DND-41 (cell line): Measurements from ENCODE around the gene CPED1.
"Not testable (repeated sequence)": the region's sequence is repeated elsewhere in the genome, so short reads cannot be mapped to it uniquely, and the experiment has no call there.

Experiments used
- ATAC-seq: fragments of 200-7000 bp; cut with Tn5 transposase; 3 replicates; pipeline ENCODE4 v1.9.1; 2021; ENCODE audit warnings: low read depth; ENCODE audit not compliant: insufficient read depth
- DNase-seq: peaks from one replicate; pipeline ENCODE4 v3.0.0-alpha.2; 2020
- H2AFZ ChIP-seq: 2 replicates; pipeline ENCODE4 v1.6.0; 2012; ENCODE audit warnings: low read depth, low read length
- H3K27ac ChIP-seq: 2 replicates; pipeline ENCODE4 v1.5.1; 2012; ENCODE audit warnings: low read length, inconsistent platforms
- H3K27me3 ChIP-seq: fragments of 200-600 bp; sonication (generic); 2 replicates; pipeline ENCODE4 v1.6.0; 2012; ENCODE audit warnings: low read length, mild to moderate bottlenecking, inconsistent platforms; ENCODE audit not compliant: insufficient read depth, poor library complexity
- H3K36me3 ChIP-seq: 2 replicates; pipeline ENCODE4 v1.5.1; 2012; ENCODE audit warnings: low read length, inconsistent platforms; ENCODE audit not compliant: insufficient read depth
- H3K4me1 ChIP-seq: 2 replicates; pipeline ENCODE4 v1.5.1; 2012; ENCODE audit warnings: mild to moderate bottlenecking, low read length; ENCODE audit not compliant: insufficient read depth
- H3K4me2 ChIP-seq: 2 replicates; pipeline ENCODE4 v1.6.0; 2012; ENCODE audit warnings: mild to moderate bottlenecking, moderate library complexity, low read length, inconsistent platforms; ENCODE audit not compliant: insufficient read depth
- H3K4me3 ChIP-seq, 2 experiments: fragments of 200-600 bp in 1 of 2; shearing (Covaris generic) in 1 of 2; 2 replicates each; pipeline ENCODE4 v1.5.1; 2012 to 2016; ENCODE audit warnings: inconsistent platforms in 2 of 2, low read length in 2 of 2, mild to moderate bottlenecking in 2 of 2, low read depth in 1 of 2, moderate library complexity in 1 of 2
- H3K79me2 ChIP-seq: 2 replicates; pipeline ENCODE4 v1.6.0; 2012; ENCODE audit warnings: low read length, inconsistent platforms; ENCODE audit not compliant: insufficient read depth
- H3K9ac ChIP-seq: 2 replicates; pipeline ENCODE4 v1.6.0; 2012; ENCODE audit warnings: low read depth, mild to moderate bottlenecking, inconsistent platforms, low read length, moderate library complexity
- H3K9me3 ChIP-seq: 2 replicates; pipeline ENCODE4 v1.5.1; 2012; ENCODE audit warnings: low read length, moderate library complexity, mild to moderate bottlenecking, inconsistent platforms; ENCODE audit not compliant: insufficient read depth, severe bottlenecking
- H4K20me1 ChIP-seq: 2 replicates; pipeline ENCODE4 v1.6.0; 2012; ENCODE audit warnings: low read length; ENCODE audit not compliant: insufficient read depth
- EZH2 ChIP-seq: IDR thresholded peaks from 3 replicates; pipeline ENCODE4 v1.6.1; 2012; ENCODE audit warnings: borderline replicate concordance, low read depth, mild to moderate bottlenecking, moderate library complexity, low read length, inconsistent platforms; ENCODE audit not compliant: severe bottlenecking
- TF ChIP-seq, protein P1 (sequence below): IDR thresholded peaks from 2 replicates; pipeline ENCODE4 v1.5.1; 2012; ENCODE audit warnings: borderline replicate concordance, low read length, moderate library complexity, mild to moderate bottlenecking; ENCODE audit not compliant: poor library complexity, severe bottlenecking; ENCODE audit errors: extremely low read depth

The CPED1 gene

GRCh38 chr7:121219026-121219425 is 230.5 kb downstream of the CPED1 start:
- Histone ChIP-seq H2AFZ (no peak overlapping the region), H3K4me1 (peaks cover 14% of the 10 kb centered on the region), H3K4me3 (no peak overlapping the region), H3K4me2 (no peak overlapping the region), H3K79me2 (no peaks in the 10 kb centered on the region), H4K20me1 (no peaks in the 10 kb centered on the region), H3K27me3 (no peaks in the 10 kb centered on the region), H3K9ac (no peak overlapping the region), H3K36me3 (no peaks in the 10 kb centered on the region), H3K9me3 (no peaks in the 10 kb centered on the region), H3K27ac (no peak overlapping the region)
- TF ChIP-seq, protein P1, sequence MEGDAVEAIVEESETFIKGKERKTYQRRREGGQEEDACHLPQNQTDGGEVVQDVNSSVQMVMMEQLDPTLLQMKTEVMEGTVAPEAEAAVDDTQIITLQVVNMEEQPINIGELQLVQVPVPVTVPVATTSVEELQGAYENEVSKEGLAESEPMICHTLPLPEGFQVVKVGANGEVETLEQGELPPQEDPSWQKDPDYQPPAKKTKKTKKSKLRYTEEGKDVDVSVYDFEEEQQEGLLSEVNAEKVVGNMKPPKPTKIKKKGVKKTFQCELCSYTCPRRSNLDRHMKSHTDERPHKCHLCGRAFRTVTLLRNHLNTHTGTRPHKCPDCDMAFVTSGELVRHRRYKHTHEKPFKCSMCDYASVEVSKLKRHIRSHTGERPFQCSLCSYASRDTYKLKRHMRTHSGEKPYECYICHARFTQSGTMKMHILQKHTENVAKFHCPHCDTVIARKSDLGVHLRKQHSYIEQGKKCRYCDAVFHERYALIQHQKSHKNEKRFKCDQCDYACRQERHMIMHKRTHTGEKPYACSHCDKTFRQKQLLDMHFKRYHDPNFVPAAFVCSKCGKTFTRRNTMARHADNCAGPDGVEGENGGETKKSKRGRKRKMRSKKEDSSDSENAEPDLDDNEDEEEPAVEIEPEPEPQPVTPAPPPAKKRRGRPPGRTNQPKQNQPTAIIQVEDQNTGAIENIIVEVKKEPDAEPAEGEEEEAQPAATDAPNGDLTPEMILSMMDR, result no peak
- TF ChIP-seq EZH2, result no peak
- peak; percentile 51 for DNase-seq
- peak; percentile 74 for ATAC-seq

GRCh38 chr7:121221108-121221507 is 232.6 kb downstream of the CPED1 start:
- not testable (repeated sequence) for H3K79me2 ChIP-seq, H3K4me3 ChIP-seq, H3K36me3 ChIP-seq, H2AFZ ChIP-seq, ATAC-seq, H3K9ac ChIP-seq, H3K9me3 ChIP-seq, H3K4me2 ChIP-seq, H4K20me1 ChIP-seq, DNase-seq, H3K27ac ChIP-seq, H3K27me3 ChIP-seq
- H3K4me1 ChIP-seq, result peaks cover 14% of the 10 kb centered on the region

DNA sequence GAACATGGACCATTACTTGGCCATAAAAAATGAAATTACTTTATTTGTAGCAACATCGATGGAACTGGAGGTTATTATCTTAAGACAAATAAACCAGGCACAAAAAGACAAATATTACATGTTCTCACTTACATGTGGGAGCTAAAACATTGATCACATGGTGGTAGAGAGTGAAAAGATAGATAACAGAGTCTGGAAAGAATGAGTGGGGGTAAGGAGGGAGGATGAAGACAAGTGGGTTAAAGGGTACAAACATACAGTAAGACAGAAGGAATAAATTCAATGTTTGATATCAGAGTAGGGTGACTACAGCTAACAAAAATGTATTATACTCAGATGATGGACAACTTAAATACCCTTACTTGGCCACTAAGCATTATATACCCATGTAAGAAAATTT is 240.3 kb downstream of the CPED1 start:
- no peak overlapping the region for H3K4me3 ChIP-seq
- no peak overlapping the region for H3K9ac ChIP-seq
- H3K27me3 ChIP-seq, result no peaks in the 10 kb centered on the region
- ATAC-seq (no peak), DNase-seq (no peak)
- no peaks in the 10 kb centered on the region for H3K9me3 ChIP-seq
- no peak overlapping the region for H2AFZ ChIP-seq
- no peaks in the 10 kb centered on the region for H4K20me1 ChIP-seq
- no peak overlapping the region for H3K27ac ChIP-seq
- 0 out of 2 replicates have a peak, but pooled peaks cover 3% of the 10 kb centered on the region for H3K4me1 ChIP-seq
- TF ChIP-seq, protein P1, result no peak
- TF ChIP-seq EZH2, result no peak
- H3K36me3 ChIP-seq, result no peaks in the 10 kb centered on the region
- no peak overlapping the region for H3K4me2 ChIP-seq
- H3K79me2 ChIP-seq, result no peaks in the 10 kb centered on the region

DNA sequence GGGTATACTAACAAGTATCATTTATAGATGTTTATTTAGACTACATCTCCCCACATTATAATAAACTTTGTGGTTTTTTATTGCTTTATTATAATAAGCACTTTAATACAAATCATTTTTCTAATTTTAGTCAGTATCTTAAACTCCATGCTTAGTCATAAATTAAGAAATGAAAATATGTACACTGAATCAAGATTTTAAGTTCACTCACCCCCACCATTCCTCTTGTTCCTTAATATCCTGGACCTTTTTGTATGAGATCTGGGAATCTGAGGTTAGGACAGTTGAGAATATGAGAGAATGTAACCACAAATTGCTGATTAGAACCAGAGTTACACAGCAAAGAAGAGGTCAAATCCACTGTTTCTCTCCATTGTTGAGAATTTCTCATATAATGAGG is 246.7 kb downstream of the CPED1 start:
- no peak overlapping the region for H3K27ac ChIP-seq
- 0 out of 2 replicates have a peak, but pooled peaks cover 3% of the 10 kb centered on the region for H3K4me1 ChIP-seq
- no peaks in the 10 kb centered on the region for H4K20me1 ChIP-seq
- ATAC-seq (no peak), DNase-seq (no peak)
- no peaks in the 10 kb centered on the region for H3K36me3 ChIP-seq
- no peak overlapping the region for H3K4me3 ChIP-seq
- H3K79me2 ChIP-seq, result no peaks in the 10 kb centered on the region
- H3K9me3 ChIP-seq, result no peaks in the 10 kb centered on the region
- H3K27me3 ChIP-seq, result no peaks in the 10 kb centered on the region
- no peak overlapping the region for H3K9ac ChIP-seq
- no peak for TF ChIP-seq EZH2
- TF ChIP-seq, protein P1, result no peak
- no peak overlapping the region for H2AFZ ChIP-seq
- H3K4me2 ChIP-seq, result no peak overlapping the region
